Keratinocyte (primary cell): ENCODE data around the gene NFAT5.

Experiments
- EZH2 ChIP-seq: IDR thresholded peaks from one replicate; pipeline ENCODE4 v1.6.1; 2012; ENCODE audit warnings: inconsistent platforms, mild to moderate bottlenecking, low read length, moderate library complexity
- TF ChIP-seq, protein P1 (sequence below), 3 experiments: IDR thresholded peaks in 1 of 3; conservative IDR thresholded peaks in 1 of 3; optimal IDR thresholded peaks in 1 of 3; 2 replicates in 2 of 3; 3 replicates in 1 of 3; pipeline versions ENCODE3 to v1.5.1; 2011; ENCODE audit warnings: low read length in 3 of 3, mild to moderate bottlenecking in 3 of 3, moderate library complexity in 2 of 3, control low read depth in 1 of 3, inconsistent platforms in 1 of 3; ENCODE audit not compliant: insufficient read depth in 2 of 3; ENCODE audit errors: extremely low read depth in 1 of 3

DNA sequence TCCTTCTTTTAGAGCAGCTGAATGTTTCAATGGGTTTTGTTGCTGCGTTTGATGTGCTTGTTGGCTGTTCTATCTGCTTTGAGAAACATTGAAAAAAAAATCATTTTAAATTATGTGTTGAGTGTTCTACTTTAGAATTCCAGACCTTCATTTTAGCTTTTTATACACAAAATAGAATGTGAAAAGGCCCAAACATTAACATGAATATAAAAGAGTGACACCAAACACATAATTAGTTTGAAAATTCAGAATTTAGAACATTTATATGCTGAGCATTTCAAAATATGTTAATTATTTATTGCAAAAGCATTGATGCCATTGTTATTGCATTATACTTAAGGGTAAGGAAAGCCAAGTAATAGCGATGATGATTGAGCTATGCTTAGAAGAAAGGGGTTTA lies 2.9 kb downstream of the NFAT5 start:
- TF ChIP-seq, protein P1, sequence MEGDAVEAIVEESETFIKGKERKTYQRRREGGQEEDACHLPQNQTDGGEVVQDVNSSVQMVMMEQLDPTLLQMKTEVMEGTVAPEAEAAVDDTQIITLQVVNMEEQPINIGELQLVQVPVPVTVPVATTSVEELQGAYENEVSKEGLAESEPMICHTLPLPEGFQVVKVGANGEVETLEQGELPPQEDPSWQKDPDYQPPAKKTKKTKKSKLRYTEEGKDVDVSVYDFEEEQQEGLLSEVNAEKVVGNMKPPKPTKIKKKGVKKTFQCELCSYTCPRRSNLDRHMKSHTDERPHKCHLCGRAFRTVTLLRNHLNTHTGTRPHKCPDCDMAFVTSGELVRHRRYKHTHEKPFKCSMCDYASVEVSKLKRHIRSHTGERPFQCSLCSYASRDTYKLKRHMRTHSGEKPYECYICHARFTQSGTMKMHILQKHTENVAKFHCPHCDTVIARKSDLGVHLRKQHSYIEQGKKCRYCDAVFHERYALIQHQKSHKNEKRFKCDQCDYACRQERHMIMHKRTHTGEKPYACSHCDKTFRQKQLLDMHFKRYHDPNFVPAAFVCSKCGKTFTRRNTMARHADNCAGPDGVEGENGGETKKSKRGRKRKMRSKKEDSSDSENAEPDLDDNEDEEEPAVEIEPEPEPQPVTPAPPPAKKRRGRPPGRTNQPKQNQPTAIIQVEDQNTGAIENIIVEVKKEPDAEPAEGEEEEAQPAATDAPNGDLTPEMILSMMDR (optimal IDR thresholded peaks at IDR 0.05 in 1 of 3, IDR thresholded peaks at IDR 0.05 in 1 of 3, conservative IDR thresholded peaks at IDR 0.05 in 1 of 3; ENCODE audit: extremely low read depth in 1 of 3, insufficient read depth in 2 of 3, low read length in 3 of 3) = no peak
- TF ChIP-seq EZH2 = no peak
